T-helper 2 cell (primary cell): ENCODE measurements around the gene MB.

Source experiments
- DNase-seq, 5 experiments: peaks; one replicate each; pipeline versions ENCODE4 v3.0.0 to v3.0.0-alpha.2; 2012 to 2022

MB gene

GRCh38 chr22:35615156-35615555 is 2.0 kb downstream of the MB start:
- no peak for DNase-seq

GRCh38 chr22:35614404-35614803 is 2.7 kb downstream of the MB start:
- no peak for DNase-seq

GRCh38 chr22:35612903-35613302 is 4.2 kb downstream of the MB start:
- DNase-seq = no peak

GRCh38 chr22:35611891-35612576 is 5.1 kb downstream of the MB start:
- DNase-seq = no peak

GRCh38 chr22:35611200-35611890 is 5.8 kb downstream of the MB start:
- DNase-seq = no peak

GRCh38 chr22:35610741-35611140 is 6.4 kb downstream of the MB start:
- DNase-seq = no peak

GRCh38 chr22:35609761-35610160 is 7.4 kb downstream of the MB start:
- no peak for DNase-seq

GRCh38 chr22:35609261-35609660 is 7.9 kb downstream of the MB start:
- no peak for DNase-seq

GRCh38 chr22:35608088-35608487 is 9.0 kb downstream of the MB start:
- DNase-seq = no peak

- DNase-seq = no peak
Measured at GRCh38 chr22:35606916-35607315, 10.2 kb downstream of the MB start.

GRCh38 chr22:35605851-35606481 is 11.2 kb downstream of the MB start:
- no peak for DNase-seq

- no peak for DNase-seq
Measured at GRCh38 chr22:35605369-35605680, 11.8 kb downstream of the MB start.

- peak in 2 of 5 experiments; percentile 14 to 57 for DNase-seq
Measured at GRCh38 chr22:35604621-35605368, 12.3 kb downstream of the MB start.

- DNase-seq = no peak
Measured at GRCh38 chr22:35601743-35602615, 15.2 kb downstream of the MB start.

GRCh38 chr22:35601013-35601580 is 16.0 kb downstream of the MB start:
- no peak for DNase-seq

- no peak for DNase-seq
Measured at GRCh38 chr22:35600476-35600875, 16.7 kb downstream of the MB start.

GRCh38 chr22:35599364-35599763 is 17.8 kb downstream of the MB start:
- DNase-seq = no peak

GRCh38 chr22:35598396-35598710 is 18.8 kb downstream of the MB start:
- DNase-seq = no peak

GRCh38 chr22:35597692-35598395 is 19.3 kb downstream of the MB start:
- no peak for DNase-seq

GRCh38 chr22:35596821-35597220 is 20.3 kb downstream of the MB start:
- no peak for DNase-seq

- no peak for DNase-seq
Measured at GRCh38 chr22:35594686-35595085, 22.4 kb downstream of the MB start.
